GM18909 (cell line): ENCODE results near the gene USP9X.
"Not testable (repeated sequence)": the region's sequence is repeated elsewhere in the genome, so short reads cannot be mapped to it uniquely, and the experiment has no call there.

Source experiments
- ATAC-seq: cut with Tn5 transposase; IDR thresholded peaks from one replicate; pipeline ENCODE4 v1.9.1; 2021; ENCODE audit warnings: mild to moderate bottlenecking; ENCODE audit not compliant: unreplicated experiment, poor library complexity

The USP9X gene

GRCh38 chrX:41275661-41276609 is 190.7 kb downstream of the USP9X start:
- ATAC-seq = peak; percentile 66

DNA sequence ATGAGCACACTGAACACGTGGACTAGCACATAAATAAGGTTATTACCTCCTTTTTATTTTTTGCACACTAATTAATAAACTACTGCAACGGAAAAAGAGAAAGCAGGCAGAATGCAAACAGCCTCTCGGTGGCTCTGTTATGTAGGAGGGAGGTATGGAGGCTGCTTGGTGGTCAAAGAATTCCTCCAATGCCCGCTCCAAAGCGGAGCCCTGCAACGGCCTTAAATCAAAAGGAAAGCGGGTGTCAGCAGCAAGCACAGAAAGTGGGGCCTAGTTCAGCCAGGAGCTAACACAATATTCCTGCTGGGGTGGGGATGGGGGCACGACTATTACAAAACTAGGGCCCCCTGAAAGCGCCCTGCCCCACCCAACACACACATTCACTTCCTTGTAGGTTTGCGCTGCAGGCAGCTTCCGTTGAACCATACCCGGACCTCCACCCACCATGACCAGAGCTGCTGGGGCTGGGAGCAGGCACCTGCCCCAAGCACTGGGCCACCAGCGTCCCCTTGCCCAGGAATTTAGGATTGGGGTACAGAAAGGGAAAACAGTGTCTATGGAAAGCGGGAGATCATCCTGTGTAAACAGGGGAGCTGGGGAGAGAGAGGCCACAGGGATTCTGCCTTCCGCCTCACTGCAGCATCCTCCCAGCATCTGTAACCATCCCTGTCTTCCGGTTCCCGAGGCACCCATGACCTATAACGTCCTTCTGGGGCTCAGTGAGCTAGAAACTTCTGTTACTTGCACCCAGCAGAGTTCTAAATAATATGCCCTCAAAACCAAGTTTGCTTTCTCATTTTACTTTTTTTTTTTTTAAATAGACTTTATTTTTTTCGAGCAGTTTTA is 191.6 kb downstream of the USP9X start:
- ATAC-seq = peak; percentile 29

- ATAC-seq = not testable (repeated sequence)
These were observed 197.1 kb downstream of the USP9X start for GRCh38 chrX:41282307-41282706.

DNA sequence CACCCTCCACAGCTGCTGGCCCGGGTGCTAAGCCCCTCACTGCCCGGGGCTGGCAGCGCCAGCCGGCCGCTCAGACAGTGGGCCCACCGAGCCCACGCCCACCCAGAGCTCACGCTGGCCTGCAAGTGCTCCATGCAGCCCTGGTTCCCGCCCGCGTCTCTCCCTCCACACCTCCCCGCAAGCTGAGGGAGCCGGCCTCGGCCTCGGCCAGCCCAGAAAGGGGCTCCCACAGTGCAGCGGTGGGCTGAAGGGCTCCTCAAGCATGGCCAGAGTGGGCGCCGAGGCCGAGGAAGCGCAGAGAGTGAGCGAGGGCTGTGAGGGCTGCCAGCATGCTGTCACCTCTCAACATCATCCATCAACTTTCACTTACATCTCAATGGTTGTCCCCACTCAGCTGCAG is 200.7 kb downstream of the USP9X start:
- not testable (repeated sequence) for ATAC-seq
